Activated T-helper 1 cell treated with Interleukin-2 at 50 U/mL for 16 hours (primary cell): Measurements from ENCODE around the gene FBXO48.
"Not testable (repeated sequence)": the region's sequence is repeated elsewhere in the genome, so short reads cannot be mapped to it uniquely, and the experiment has no call there.

Experiments
- DNase-seq: peaks from one replicate; pipeline ENCODE4 v3.0.0-alpha.2; 2020; ENCODE audit warnings: low read depth

Gene FBXO48

GRCh38 chr2:68467077-68467960, at the start of gene FBXO48, which contains the start of gene APLF:
Gene FBXO48 (minus strand): TSS chr2:68467294. CDS start chr2:68465145, 2,149 bp downstream.
Gene APLF (plus strand): TSS chr2:68467585. CDS start chr2:68467732, 147 bp downstream.
- DNase-seq, result peak; percentile 93

DNA sequence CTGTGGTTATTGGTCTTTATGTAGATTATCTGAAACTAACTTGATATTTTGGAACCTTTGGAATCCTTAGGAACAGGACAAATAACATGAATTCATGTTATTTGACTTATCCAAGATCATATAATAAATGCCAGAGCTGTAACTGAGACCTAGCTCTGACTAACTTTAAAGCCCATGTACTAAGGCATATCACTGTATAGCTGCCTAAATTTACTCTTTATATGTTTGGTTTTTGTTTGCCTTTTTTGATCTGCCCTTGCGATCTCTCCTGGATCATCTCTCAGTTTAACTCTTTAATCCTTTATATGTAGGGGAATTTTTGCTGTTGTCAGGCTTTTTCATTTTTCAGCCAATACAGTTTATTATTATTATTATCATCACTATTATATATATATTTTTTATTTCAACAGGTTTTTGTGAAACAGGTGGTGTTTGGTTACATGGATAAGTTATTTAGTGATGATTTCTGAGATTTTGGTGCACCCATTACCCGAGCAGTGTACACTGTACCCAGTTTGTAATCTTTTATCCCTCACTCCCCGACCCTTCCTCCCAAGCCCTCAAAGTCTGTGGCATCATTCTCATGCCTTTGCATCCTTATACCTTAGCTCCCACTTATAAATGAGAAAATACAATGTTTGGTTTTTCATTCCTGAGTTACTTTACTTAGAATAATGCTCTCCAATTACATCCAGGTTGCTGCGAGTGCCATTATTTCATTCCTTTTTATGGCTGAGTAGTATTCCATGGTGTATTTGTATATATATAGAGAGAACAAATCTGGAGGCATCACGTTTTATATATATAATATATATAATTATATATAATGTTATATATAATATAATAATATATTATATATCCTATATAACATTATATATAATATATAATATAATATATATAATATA, 49.2 kb upstream of the FBXO48 start:
- DNase-seq, result no peak

DNA sequence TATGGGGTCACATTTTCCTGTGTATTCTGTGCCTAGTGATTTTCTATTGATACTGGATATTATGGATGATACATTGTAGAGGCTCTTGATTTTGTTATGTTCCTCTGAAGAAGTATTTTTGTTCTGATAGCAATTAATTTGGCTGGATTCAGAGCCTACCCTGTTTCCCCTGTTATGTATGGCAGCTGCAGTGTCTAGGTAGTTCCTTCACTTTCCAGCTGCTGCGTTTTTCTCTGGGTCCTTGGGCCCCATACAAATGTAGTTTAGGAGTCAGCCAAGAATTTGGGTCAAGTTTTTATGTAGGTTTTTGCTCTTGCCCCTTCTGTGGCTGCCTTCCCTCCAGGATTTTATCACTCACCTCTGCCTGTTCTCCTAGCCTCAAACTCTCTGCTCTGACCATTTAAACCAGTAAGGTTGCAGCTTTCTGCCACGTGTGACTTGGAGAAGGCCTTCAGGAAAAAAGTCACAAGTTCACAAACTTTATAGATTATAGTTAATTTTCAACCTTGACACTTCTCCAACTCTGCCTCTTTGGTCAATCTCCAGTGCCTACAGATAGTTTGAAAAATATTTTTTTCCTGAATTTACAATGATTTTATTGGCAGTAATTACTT, 47.3 kb upstream of the FBXO48 start:
- no peak for DNase-seq

DNA sequence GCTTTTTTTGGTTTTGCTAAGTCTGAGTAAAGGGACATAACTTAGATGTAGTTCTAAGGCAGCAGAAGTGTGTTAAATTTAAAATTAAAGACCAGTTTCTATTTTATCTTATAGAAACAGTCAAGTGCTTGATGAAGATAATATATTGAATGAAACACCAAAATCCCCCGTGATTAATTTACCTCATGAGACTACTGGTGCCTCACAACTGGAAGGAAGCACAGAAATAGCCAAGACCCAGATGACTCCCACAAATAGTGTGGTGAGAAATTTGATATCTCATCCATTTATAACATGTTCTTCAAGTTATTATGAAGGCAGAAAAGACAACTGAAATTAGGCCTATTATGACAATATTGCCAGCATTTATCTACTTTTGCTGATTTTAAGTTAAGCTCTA, 45.9 kb upstream of the FBXO48 start:
- no peak for DNase-seq

- no peak for DNase-seq
Observed at GRCh38 chr2:68512326-68512725, 45.2 kb upstream of the FBXO48 start.

- DNase-seq, result no peak
Observed at GRCh38 chr2:68506170-68506569, 39.1 kb upstream of the FBXO48 start.

GRCh38 chr2:68505603-68506159, 38.6 kb upstream of the FBXO48 start:
- DNase-seq, result no peak

- no peak for DNase-seq
Observed at GRCh38 chr2:68501768-68502167, 34.7 kb upstream of the FBXO48 start.

GRCh38 chr2:68500649-68501048, 33.6 kb upstream of the FBXO48 start:
- no peak for DNase-seq

- no peak for DNase-seq
Observed at GRCh38 chr2:68499133-68499532, 32.0 kb upstream of the FBXO48 start.

DNA sequence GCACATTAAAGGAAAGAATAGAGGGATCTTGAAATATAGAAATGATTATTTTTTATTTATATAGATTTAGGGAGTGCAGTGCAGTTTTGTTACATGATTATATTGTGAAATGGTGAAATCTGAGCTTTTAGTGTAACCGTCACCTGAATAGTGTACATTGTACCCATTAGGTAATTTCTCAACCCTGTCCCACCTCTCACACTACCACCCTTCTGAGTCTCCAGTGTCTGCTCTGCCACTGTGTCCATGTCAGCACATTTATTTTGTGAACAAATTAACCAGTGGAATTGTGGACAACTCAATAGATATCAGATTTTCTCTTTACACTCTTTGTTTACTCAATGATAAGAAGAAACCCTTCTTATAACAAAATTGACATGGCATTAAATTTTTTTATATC, 24.5 kb upstream of the FBXO48 start:
- DNase-seq, result no peak

DNA sequence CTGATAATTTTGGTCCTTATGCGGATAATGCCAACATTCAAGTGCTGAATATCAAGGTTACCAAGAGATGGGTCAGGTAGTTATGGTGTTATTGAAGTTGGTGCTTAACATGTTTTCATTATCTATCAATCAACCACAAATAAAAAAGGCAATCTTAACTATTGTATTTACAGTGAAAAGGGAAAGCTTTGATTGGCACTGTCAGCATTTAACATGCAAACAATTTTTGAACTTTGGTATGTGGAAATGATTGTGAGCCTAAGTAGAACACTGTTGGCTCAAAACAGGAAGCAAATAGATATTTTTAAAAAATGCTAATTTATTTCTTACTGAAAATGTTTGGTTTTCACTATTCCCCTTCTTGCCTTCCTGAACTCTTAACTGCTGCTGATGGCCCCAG, 22.2 kb upstream of the FBXO48 start:
- DNase-seq, result no peak

GRCh38 chr2:68488605-68489004, 21.5 kb upstream of the FBXO48 start:
- DNase-seq, result not testable (repeated sequence)

DNA sequence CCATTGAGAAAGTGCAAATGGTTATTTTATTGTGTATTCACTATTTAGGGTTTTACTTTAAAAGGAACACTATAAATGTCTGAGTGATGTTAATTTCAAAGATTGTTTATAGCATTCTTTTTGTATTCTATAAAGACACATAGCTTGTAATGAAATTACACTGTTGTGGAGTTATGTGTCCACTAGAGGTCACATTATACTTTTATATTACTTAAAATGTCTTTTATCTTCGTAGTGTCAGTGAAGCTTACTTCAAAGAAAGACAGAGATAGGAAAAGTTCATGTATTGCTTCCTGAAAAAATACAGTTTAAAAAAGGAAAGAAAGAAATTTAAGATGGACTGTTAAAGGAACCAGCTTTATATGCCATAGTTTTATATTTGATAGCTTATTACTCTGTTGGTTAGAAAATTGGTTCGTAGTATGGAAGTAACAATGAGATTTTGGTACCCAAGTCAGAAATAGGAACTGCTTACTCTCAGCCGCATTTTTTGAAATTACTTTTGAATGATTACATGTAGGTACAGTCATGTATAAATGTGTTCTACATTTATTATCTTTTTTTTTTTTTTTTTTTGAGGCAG, 20.8 kb upstream of the FBXO48 start:
- DNase-seq, result no peak

DNA sequence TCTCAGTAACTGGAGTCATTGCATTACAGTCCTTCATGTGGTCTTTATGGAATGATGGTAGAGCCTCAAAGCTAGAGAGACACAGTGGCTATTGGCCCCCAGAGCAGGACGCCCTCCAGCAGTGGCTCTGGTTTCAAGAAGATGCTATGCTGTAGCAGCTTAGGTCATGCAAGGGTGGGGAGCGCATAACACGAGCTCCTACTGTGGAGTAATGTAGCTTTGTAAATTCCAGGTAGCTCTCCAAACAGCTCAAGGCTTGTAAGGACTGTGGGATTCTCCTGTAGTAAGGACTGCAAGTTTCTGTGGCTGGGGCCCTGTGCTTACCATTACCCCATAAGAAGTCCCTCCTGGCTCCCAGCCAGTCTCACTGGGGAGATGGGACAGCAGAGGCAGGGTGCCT, 15.9 kb upstream of the FBXO48 start:
- DNase-seq, result no peak

GRCh38 chr2:68482296-68482820, 15.3 kb upstream of the FBXO48 start:
- DNase-seq, result no peak

DNA sequence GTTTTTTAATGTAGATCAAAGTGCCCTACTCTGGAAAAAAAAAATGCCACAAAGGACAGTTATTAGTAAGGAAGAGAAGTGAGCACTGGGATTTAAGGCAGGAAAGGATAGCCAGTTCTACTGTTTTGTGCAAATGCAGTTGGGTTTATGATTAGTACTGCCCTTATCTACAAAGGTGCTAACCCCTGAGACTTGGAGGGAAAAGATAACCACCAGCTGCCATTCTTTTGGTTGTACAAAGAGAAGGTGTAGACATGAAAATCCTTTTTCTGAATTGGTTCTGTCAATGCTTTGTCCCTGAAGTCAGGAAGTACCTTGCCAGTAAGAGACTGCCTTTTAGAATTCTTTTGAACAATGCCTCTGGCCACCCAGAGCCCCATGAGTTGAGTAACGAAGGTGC, 11.6 kb upstream of the FBXO48 start:
- no peak for DNase-seq

DNA sequence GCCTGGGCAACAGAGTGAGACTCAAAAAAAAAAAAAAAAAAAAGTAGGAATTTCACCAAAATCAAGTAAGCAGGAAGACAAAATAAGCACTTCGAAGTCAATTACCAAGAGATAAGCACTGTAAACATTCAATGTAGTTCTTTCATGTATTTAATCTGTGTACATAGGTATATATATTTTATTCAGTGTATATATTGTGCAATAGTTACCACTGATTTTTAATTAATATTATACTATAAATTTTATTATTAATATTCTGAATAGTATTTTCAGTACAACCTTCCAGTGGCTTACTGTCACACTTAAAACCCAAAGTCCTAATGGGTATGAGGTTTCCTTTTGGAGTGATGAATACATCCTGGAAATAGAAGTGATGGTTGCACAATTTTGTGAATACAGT, 9.4 kb upstream of the FBXO48 start:
- no peak for DNase-seq

DNA sequence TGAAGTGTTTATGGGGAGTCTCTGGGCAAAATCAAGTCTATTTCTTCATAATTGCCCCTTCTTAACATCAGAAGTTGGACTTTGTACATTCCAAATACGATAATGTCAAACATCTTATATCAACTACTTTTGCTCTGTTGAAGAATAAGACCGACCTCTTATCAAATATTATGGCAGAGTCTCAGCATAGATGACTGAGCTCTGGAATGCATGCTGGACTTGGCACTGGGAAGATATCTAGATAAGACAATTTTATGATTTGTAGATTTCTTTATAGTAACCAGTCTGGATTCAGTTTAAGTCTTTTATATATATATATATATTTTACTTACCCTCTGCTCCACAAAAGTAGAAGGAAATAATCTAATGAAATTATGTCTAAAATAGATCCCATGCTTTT, 8.5 kb upstream of the FBXO48 start:
- DNase-seq, result no peak

- DNase-seq, result no peak
Observed at GRCh38 chr2:68475110-68475509, 8.0 kb upstream of the FBXO48 start.

GRCh38 chr2:68472796-68473414, 5.8 kb upstream of the FBXO48 start:
- no peak for DNase-seq
